Astrocyte (in vitro differentiated cells and primary cell): Measurements from ENCODE around the gene RNF223. TPM values are rescaled to one million over a fixed set of nuclear protein-coding genes. Genes with fewer than 3 reads are reported as not detected.

Experiments used
- DNase-seq: peaks from one replicate; pipeline ENCODE4 v3.0.0-alpha.2; 2010; ENCODE audit warnings: low read depth
- FAIRE-seq: peaks from 2 replicates; lab custom pipeline; 2011; peaks lifted over from hg19 to GRCh38; lab: Jason Lieb, UNC
- H2AFZ ChIP-seq: 2 replicates; pipeline ENCODE4 v1.6.0; 2012; ENCODE audit warnings: low read depth, low read length, inconsistent platforms
- H3K27ac ChIP-seq: 2 replicates; pipeline ENCODE4 v1.5.1; 2011; ENCODE audit warnings: low read depth, low read length, inconsistent platforms
- H3K27me3 ChIP-seq: 2 replicates; pipeline ENCODE4 v1.6.0; 2011; ENCODE audit warnings: low read length, inconsistent platforms; ENCODE audit not compliant: insufficient read depth
- H3K36me3 ChIP-seq: 2 replicates; pipeline ENCODE4 v1.5.1; 2011; ENCODE audit warnings: low read length, inconsistent platforms; ENCODE audit not compliant: insufficient read depth
- H3K4me1 ChIP-seq: 2 replicates; pipeline ENCODE4 v1.5.1; 2011; ENCODE audit warnings: low read length, inconsistent platforms; ENCODE audit not compliant: insufficient read depth
- H3K4me2 ChIP-seq: 2 replicates; pipeline ENCODE4 v1.6.0; 2012; ENCODE audit warnings: low read length, inconsistent platforms
- H3K4me3 ChIP-seq: 2 replicates; pipeline ENCODE4 v1.5.1; 2011; ENCODE audit warnings: low read depth, mild to moderate bottlenecking, low read length, inconsistent platforms; ENCODE audit not compliant: insufficient read depth
- H3K79me2 ChIP-seq: 2 replicates; pipeline ENCODE4 v1.6.0; 2012; ENCODE audit warnings: mild to moderate bottlenecking, low read length, inconsistent platforms; ENCODE audit not compliant: insufficient read depth
- H3K9ac ChIP-seq: 2 replicates; pipeline ENCODE4 v1.6.0; 2012; ENCODE audit warnings: mild to moderate bottlenecking, low read length, inconsistent platforms
- H3K9me3 ChIP-seq: 2 replicates; pipeline ENCODE4 v1.5.1; 2012; ENCODE audit warnings: low read depth, mild to moderate bottlenecking, low read length, inconsistent platforms; ENCODE audit not compliant: insufficient read depth
- H4K20me1 ChIP-seq: 2 replicates; pipeline ENCODE4 v1.6.0; 2012; ENCODE audit warnings: low read length, inconsistent platforms; ENCODE audit not compliant: insufficient read depth
- H3K27ac Mint-ChIP-seq: one replicate; pipeline ENCODE4 v1.8.0; 2021; ENCODE audit warnings: mild to moderate bottlenecking, mixed read lengths; ENCODE audit not compliant: unreplicated experiment
- H3K27me3 Mint-ChIP-seq: one replicate; pipeline ENCODE4 v1.8.0; 2021; ENCODE audit warnings: low read depth, mixed read lengths; ENCODE audit not compliant: unreplicated experiment
- H3K36me3 Mint-ChIP-seq: one replicate; pipeline ENCODE4 v1.8.0; 2021; ENCODE audit warnings: low read depth, mixed read lengths; ENCODE audit not compliant: unreplicated experiment
- H3K4me1 Mint-ChIP-seq: one replicate; pipeline ENCODE4 v1.8.0; 2021; ENCODE audit warnings: low read depth, mixed read lengths; ENCODE audit not compliant: unreplicated experiment
- H3K4me3 Mint-ChIP-seq: one replicate; pipeline ENCODE4 v1.8.0; 2021; ENCODE audit warnings: mild to moderate bottlenecking, moderate library complexity, mixed read lengths; ENCODE audit not compliant: unreplicated experiment
- H3K9me3 Mint-ChIP-seq: one replicate; pipeline ENCODE4 v1.8.0; 2021; ENCODE audit warnings: mild to moderate bottlenecking, mixed read lengths; ENCODE audit not compliant: unreplicated experiment
- CTCF ChIP-seq: IDR thresholded peaks from 2 replicates; pipeline ENCODE4 v1.5.1; 2011; ENCODE audit warnings: low read depth, mild to moderate bottlenecking, inconsistent platforms, low read length, moderate library complexity; ENCODE audit not compliant: insufficient read depth
- EZH2 ChIP-seq: IDR thresholded peaks from 2 replicates; pipeline ENCODE4 v1.6.1; 2012; ENCODE audit warnings: mild to moderate bottlenecking, low read length, inconsistent platforms; ENCODE audit not compliant: insufficient read depth
- total RNA-seq: library from RNA; stranded (reverse); gene quantifications from 2 replicates; pipeline ENCODE4 v1.2.1, GENCODE V29; 2021

The RNF223 gene
- total RNA-seq, 1 donor from 2014 or later = 0.18 TPM

GRCh38 chr1:1045129-1045528, 29.0 kb downstream of the RNF223 start:
- no peak overlapping the region for H3K4me2 ChIP-seq
- H4K20me1 ChIP-seq = peaks cover 39% of the 10 kb centered on the region
- H3K27me3 Mint-ChIP-seq = no peaks in the 10 kb centered on the region
- H3K4me3 Mint-ChIP-seq = no peak overlapping the region
- no peak overlapping the region for H3K27ac ChIP-seq
- no peak for FAIRE-seq
- H3K4me1 Mint-ChIP-seq = no peaks in the 10 kb centered on the region
- no peak overlapping the region for H3K4me3 ChIP-seq
- H2AFZ ChIP-seq = no peak overlapping the region
- H3K27me3 ChIP-seq = no peaks in the 10 kb centered on the region
- no peak for DNase-seq
- H3K9me3 ChIP-seq = no peaks in the 10 kb centered on the region
- no peaks in the 10 kb centered on the region for H3K9me3 Mint-ChIP-seq
- H3K36me3 Mint-ChIP-seq = peaks cover 13% of the 10 kb centered on the region
- H3K27ac Mint-ChIP-seq = no peak overlapping the region
- H3K79me2 ChIP-seq = peaks cover 18% of the 10 kb centered on the region
- no peaks in the 10 kb centered on the region for H3K36me3 ChIP-seq
- H3K4me1 ChIP-seq = peaks cover 3% of the 10 kb centered on the region
- H3K9ac ChIP-seq = no peak overlapping the region
- TF ChIP-seq CTCF (no peak), EZH2 (no peak)

GRCh38 chr1:1044455-1045078, 29.5 kb downstream of the RNF223 start:
- no peak for FAIRE-seq
- H3K4me1 Mint-ChIP-seq = peaks cover under 1% of the 10 kb centered on the region
- H3K9me3 ChIP-seq = no peaks in the 10 kb centered on the region
- no peak for DNase-seq
- H3K27ac Mint-ChIP-seq = no peak overlapping the region
- TF ChIP-seq CTCF (no peak), EZH2 (no peak)
- H3K36me3 ChIP-seq = no peaks in the 10 kb centered on the region
- no peaks in the 10 kb centered on the region for H3K27me3 ChIP-seq
- H3K4me3 Mint-ChIP-seq = no peak overlapping the region
- H3K36me3 Mint-ChIP-seq = peaks cover 13% of the 10 kb centered on the region
- H3K4me1 ChIP-seq = peaks cover 7% of the 10 kb centered on the region
- no peak overlapping the region for H3K4me3 ChIP-seq
- no peak overlapping the region for H3K9ac ChIP-seq
- peaks cover 18% of the 10 kb centered on the region for H3K79me2 ChIP-seq
- no peak overlapping the region for H3K4me2 ChIP-seq
- no peak overlapping the region for H3K27ac ChIP-seq
- no peaks in the 10 kb centered on the region for H3K9me3 Mint-ChIP-seq
- no peaks in the 10 kb centered on the region for H3K27me3 Mint-ChIP-seq
- H2AFZ ChIP-seq = no peak overlapping the region
- H4K20me1 ChIP-seq = peaks cover 45% of the 10 kb centered on the region

GRCh38 chr1:1043921-1044320, 30.2 kb downstream of the RNF223 start:
- H4K20me1 ChIP-seq = peaks cover 51% of the 10 kb centered on the region
- Mint-ChIP-seq H3K27ac (no peak overlapping the region), H3K36me3 (peaks cover 13% of the 10 kb centered on the region), H3K27me3 (no peaks in the 10 kb centered on the region), H3K4me1 (peaks cover 2% of the 10 kb centered on the region), H3K9me3 (no peaks in the 10 kb centered on the region), H3K4me3 (no peak overlapping the region)
- H3K27ac ChIP-seq = no peak overlapping the region
- H3K36me3 ChIP-seq = no peaks in the 10 kb centered on the region
- no peaks in the 10 kb centered on the region for H3K27me3 ChIP-seq
- no peaks in the 10 kb centered on the region for H3K9me3 ChIP-seq
- DNase-seq (no peak), FAIRE-seq (no peak)
- H3K79me2 ChIP-seq = peaks cover 18% of the 10 kb centered on the region
- no peak overlapping the region for H3K4me2 ChIP-seq
- no peak overlapping the region for H2AFZ ChIP-seq
- TF ChIP-seq CTCF = no peak
- no peak for TF ChIP-seq EZH2
- H3K4me3 ChIP-seq = no peak overlapping the region
- H3K9ac ChIP-seq = no peak overlapping the region
- peaks cover 7% of the 10 kb centered on the region for H3K4me1 ChIP-seq
